CD4-positive, alpha-beta memory T cell (primary cell): Measurements from ENCODE around the gene PSMD13. TPM values are rescaled to one million over a fixed set of nuclear protein-coding genes. Genes with fewer than 3 reads are reported as not detected.

ENCODE experiments used
- CTCF ChIA-PET: fragments of 350-600 bp; sonication (Branson Sonifier 250); formaldehyde crosslinking; loops from one replicate; lab custom pipeline; 2021; ENCODE audit warnings: inconsistent platforms; ENCODE audit not compliant: partially characterized antibody; lab: Charles Lee
- POLR2A ChIA-PET: fragments of 350-600 bp; sonication (Branson Sonifier 250); formaldehyde crosslinking; loops from one replicate; lab custom pipeline; 2021; ENCODE audit not compliant: partially characterized antibody; lab: Charles Lee
- DNase-seq, 5 donors: peaks; one replicate each; pipeline versions ENCODE4 v3.0.0 to v3.0.0-alpha.2; 2020 to 2022; ENCODE audit warnings: mixed read lengths in 1 of 5
- H3K27ac ChIP-seq: one replicate; pipeline ENCODE4 v1.7.0; 2013; ENCODE audit warnings: low read depth, low read length
- H3K27me3 ChIP-seq: 2 replicates; pipeline ENCODE4 v1.7.0; 2013; ENCODE audit warnings: mild to moderate bottlenecking, low read length, moderate library complexity; ENCODE audit not compliant: insufficient read depth
- H3K36me3 ChIP-seq: 2 replicates; pipeline ENCODE4 v1.7.0; 2013; ENCODE audit warnings: mild to moderate bottlenecking, low read length, moderate library complexity; ENCODE audit not compliant: insufficient read depth
- H3K4me1 ChIP-seq: 2 replicates; pipeline ENCODE4 v1.7.0; 2013; ENCODE audit warnings: mild to moderate bottlenecking, low read length, moderate library complexity; ENCODE audit not compliant: insufficient read depth
- H3K4me3 ChIP-seq, 2 donors: one replicate each; pipeline ENCODE4 v1.7.0; 2013; ENCODE audit warnings: low read length in 2 of 2, mild to moderate bottlenecking in 1 of 2
- H3K9me3 ChIP-seq, 2 donors: one replicate each; pipeline ENCODE4 v1.7.0; 2013; ENCODE audit warnings: low read length in 2 of 2, control low read depth in 1 of 2; ENCODE audit not compliant: control insufficient read depth in 1 of 2
- H3K27ac Mint-ChIP-seq, 7 donors: one replicate each; pipeline ENCODE4 v1.8.0; 2020 to 2021; ENCODE audit warnings: mixed read lengths in 7 of 7, mild to moderate bottlenecking in 6 of 7, inconsistent platforms in 3 of 7, moderate library complexity in 3 of 7
- H3K27me3 Mint-ChIP-seq, 2 donors: one replicate each; pipeline ENCODE4 v1.8.0; 2020 to 2021; ENCODE audit warnings: mixed read lengths in 2 of 2
- H3K36me3 Mint-ChIP-seq, 2 donors: one replicate each; pipeline ENCODE4 v1.8.0; 2020 to 2021; ENCODE audit warnings: mixed read lengths in 2 of 2, inconsistent platforms in 1 of 2, mild to moderate bottlenecking in 1 of 2
- H3K4me1 Mint-ChIP-seq, 4 donors: one replicate each; pipeline ENCODE4 v1.8.0; 2020 to 2021; ENCODE audit warnings: mixed read lengths in 4 of 4, mild to moderate bottlenecking in 1 of 4
- H3K4me3 Mint-ChIP-seq, 8 donors: one replicate each; pipeline ENCODE4 v1.8.0; 2020 to 2021; ENCODE audit warnings: mixed read lengths in 8 of 8, mild to moderate bottlenecking in 7 of 8, moderate library complexity in 6 of 8, inconsistent platforms in 3 of 8
- H3K9me3 Mint-ChIP-seq, 8 donors: one replicate each; pipeline ENCODE4 v1.8.0; 2020 to 2021; ENCODE audit warnings: mixed read lengths in 8 of 8, mild to moderate bottlenecking in 5 of 8, inconsistent platforms in 3 of 8, moderate library complexity in 1 of 8
- intact Hi-C: fragments of 100-400 bp; cut with micrococcal nuclease; formaldehyde crosslinking; loops from one replicate; pipeline ENCODE4 v1.15.1; 2023
- polyA plus RNA-seq, 2 donors: library from polyadenylated mRNA; unstranded; fragments of 300-500 nt; fragmentation: Illumina TruSeq; gene quantifications; one replicate each; pipeline ENCODE4 v1.2.3, GENCODE V29; 2021
- total RNA-seq, 2 experiments: library from RNA; stranded (reverse); gene quantifications; one replicate each; pipeline ENCODE4 v1.2.3, GENCODE V29; 2021

Gene PSMD13
- total and polyA plus RNA-seq, 4 experiments from 2014 or later, result 99.9 to 247 (median 143) TPM

DNA sequence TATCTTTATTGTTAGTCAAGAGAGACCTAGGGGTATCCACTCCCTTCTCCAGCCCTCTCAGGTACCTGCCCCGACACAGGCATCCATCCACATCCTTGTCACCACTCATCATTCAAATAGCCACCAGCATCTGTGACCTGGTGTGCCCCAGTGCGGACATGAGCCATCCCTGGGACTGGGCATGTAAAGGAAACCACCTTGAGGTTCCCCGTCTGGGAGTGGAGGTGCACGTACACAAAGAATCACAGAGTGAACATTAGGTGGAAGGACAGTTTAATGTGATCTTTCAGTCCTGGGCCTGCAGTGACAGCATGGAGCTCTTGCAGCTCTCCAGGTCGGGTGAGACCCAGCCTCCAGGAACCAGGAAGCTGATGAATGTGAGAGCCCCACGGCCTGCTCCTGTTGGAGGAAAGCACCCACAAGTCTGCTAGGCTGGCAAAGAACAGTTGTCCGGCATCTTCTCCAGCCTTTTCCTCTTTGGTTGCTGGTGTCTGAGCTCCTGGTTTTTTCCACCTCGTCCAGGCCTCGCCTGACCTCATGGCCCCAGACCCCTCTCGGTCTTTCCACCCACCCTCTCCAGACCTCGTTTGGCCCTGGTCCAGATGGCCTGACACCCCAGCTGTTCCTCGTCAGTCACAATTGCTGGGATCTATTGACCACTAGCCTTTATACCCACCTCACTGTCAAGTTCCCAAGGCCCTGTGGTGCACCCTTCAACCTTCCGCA is 16.5 kb downstream of the PSMD13 start:
- Histone ChIP-seq H3K27ac (no peak overlapping the region), H3K4me3 (no peak overlapping the region), H3K9me3 (no peaks in the 10 kb centered on the region), H3K36me3 (peaks cover 38% of the 10 kb centered on the region), H3K27me3 (no peaks in the 10 kb centered on the region), H3K4me1 (peaks cover 5% of the 10 kb centered on the region)
- Mint-ChIP-seq H3K27me3 (no peaks in the 10 kb centered on the region), H3K9me3 (peaks cover 0 to 2% (median 0%) of the 10 kb centered on the region in 8 donors), H3K27ac (peak overlapping the region in 1 of 7 donors; percentile 81), H3K4me1 (peaks cover 6 to 9% (median 7%) of the 10 kb centered on the region in 4 donors), H3K4me3 (peak overlapping the region in 1 of 8 donors; percentile 15), H3K36me3 (peaks cover 38 to 48% of the 10 kb centered on the region in 2 donors)
- DNase-seq, result no peak
- ChIA-PET POLR2A (interaction anchor here (1.1 to 2.0 kb wide), 4 partner anchors 16 to 106 kb away, joined by 3 to 6 read pairs (median 4); partner anchors contain the start of genes NLRP6 and PSMD13), CTCF (interaction anchor here (1.1 to 6.7 kb wide), 3 partner anchors 14 to 110 kb away, joined by 3 to 50 read pairs (median 5); no protein-coding TSS in a partner anchor)
- intact Hi-C loops, result no loop called here

DNA sequence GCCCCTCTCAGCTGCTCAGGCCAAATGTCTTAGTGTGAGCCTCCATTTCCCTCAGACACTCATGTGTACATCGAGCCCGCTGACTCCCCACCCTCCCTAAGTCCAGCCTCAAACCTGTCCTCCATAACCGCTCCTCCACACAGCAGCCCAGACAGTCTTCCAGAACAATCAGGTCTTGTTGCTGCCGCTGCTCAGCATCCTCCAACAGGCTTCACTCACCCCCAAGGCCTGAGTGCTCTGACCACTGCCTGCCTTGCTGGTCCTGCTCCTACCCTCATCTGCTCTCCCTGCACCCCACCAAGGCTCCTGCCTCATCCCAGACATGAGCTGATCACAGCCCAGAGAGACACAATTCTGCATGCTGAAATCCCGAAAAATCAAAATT is 17.1 kb downstream of the PSMD13 start:
- H3K36me3 ChIP-seq, result peaks cover 33% of the 10 kb centered on the region
- H3K27me3 ChIP-seq, result no peaks in the 10 kb centered on the region
- intact Hi-C loops, result no loop called here
- ChIA-PET POLR2A (interaction anchor here (1.1 to 2.0 kb wide), 2 partner anchors 24 to 27 kb away, joined by 5 to 6 read pairs; partner anchors contain the start of gene NLRP6), CTCF (interaction anchor here (6.7 kb wide), 1 partner anchor 13 kb away, joined by 50 read pairs; no protein-coding TSS in a partner anchor)
- H3K36me3 Mint-ChIP-seq, result peaks cover 32 to 42% of the 10 kb centered on the region in 2 donors
- no peak for DNase-seq
- no peak overlapping the region for H3K4me3 ChIP-seq
- H3K4me1 Mint-ChIP-seq, result peaks cover 6 to 9% (median 7%) of the 10 kb centered on the region in 4 donors
- peak overlapping the region in 2 of 7 donors; percentile 52 to 80 for H3K27ac Mint-ChIP-seq
- peaks cover 0 to 2% (median 0%) of the 10 kb centered on the region in 8 donors for H3K9me3 Mint-ChIP-seq
- peaks cover 5% of the 10 kb centered on the region for H3K4me1 ChIP-seq
- no peak overlapping the region for H3K4me3 Mint-ChIP-seq
- no peak overlapping the region for H3K27ac ChIP-seq
- H3K27me3 Mint-ChIP-seq, result no peaks in the 10 kb centered on the region
- H3K9me3 ChIP-seq, result no peaks in the 10 kb centered on the region

GRCh38 chr11:255176-255575 is 18.4 kb downstream of the PSMD13 start:
- intact Hi-C loops, result no loop called here

DNA sequence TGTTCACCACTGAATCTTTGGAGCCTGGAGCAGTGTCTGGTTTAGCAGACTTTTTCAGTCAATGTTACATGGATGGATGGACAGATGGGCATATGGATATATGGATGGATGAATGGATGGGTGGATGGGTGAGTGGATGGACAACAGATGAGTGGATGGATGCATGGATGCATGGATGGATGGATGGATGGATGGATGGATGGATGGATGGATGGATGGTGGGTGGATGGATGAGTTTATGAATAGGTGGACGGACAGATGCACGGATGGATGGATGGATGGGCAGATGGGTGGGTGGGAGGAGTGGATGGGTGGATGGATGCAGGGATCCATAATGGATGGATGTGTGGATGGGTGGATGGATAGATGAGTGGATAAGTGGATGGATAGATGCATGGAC is 19.0 kb downstream of the PSMD13 start:
- Mint-ChIP-seq H3K27ac (peak overlapping the region in 2 of 7 donors; percentile 24 to 25), H3K9me3 (peaks cover 0 to 2% (median 0%) of the 10 kb centered on the region in 8 donors), H3K4me3 (no peak overlapping the region), H3K27me3 (peaks cover 0 to 2% of the 10 kb centered on the region in 2 donors), H3K36me3 (peaks cover 23 to 30% of the 10 kb centered on the region in 2 donors), H3K4me1 (peaks cover 3 to 5% (median 4%) of the 10 kb centered on the region in 4 donors)
- no peaks in the 10 kb centered on the region for H3K27me3 ChIP-seq
- no peak overlapping the region for H3K4me3 ChIP-seq
- H3K27ac ChIP-seq, result no peak overlapping the region
- peaks cover 23% of the 10 kb centered on the region for H3K36me3 ChIP-seq
- peaks cover 4% of the 10 kb centered on the region for H3K4me1 ChIP-seq
- POLR2A ChIA-PET, result no interaction called here
- DNase-seq, result no peak
- CTCF ChIA-PET, result interaction anchor here (1.1 kb wide), 1 partner anchor 24 kb away, joined by 3 read pairs; no protein-coding TSS in a partner anchor
- H3K9me3 ChIP-seq, result no peaks in the 10 kb centered on the region
- intact Hi-C loops, result no loop called here

More at GRCh38 chr11:255176-255575, 18.4 kb downstream of the PSMD13 start:
- Mint-ChIP-seq H3K4me1 (peaks cover 6 to 9% (median 7%) of the 10 kb centered on the region in 4 donors), H3K36me3 (peaks cover 27 to 35% of the 10 kb centered on the region in 2 donors), H3K4me3 (no peak overlapping the region), H3K27me3 (peaks cover 0 to 2% of the 10 kb centered on the region in 2 donors), H3K27ac (no peak overlapping the region), H3K9me3 (peaks cover 0 to 2% (median 0%) of the 10 kb centered on the region in 8 donors)
- Histone ChIP-seq H3K9me3 (no peaks in the 10 kb centered on the region), H3K27ac (no peak overlapping the region), H3K4me1 (peaks cover 5% of the 10 kb centered on the region), H3K36me3 (peaks cover 23% of the 10 kb centered on the region), H3K4me3 (no peak overlapping the region), H3K27me3 (no peaks in the 10 kb centered on the region)
- DNase-seq, result no peak
- POLR2A ChIA-PET, result no interaction called here
- CTCF ChIA-PET, result interaction anchor here (1.1 kb wide), 1 partner anchor 24 kb away, joined by 3 read pairs; no protein-coding TSS in a partner anchor

DNA sequence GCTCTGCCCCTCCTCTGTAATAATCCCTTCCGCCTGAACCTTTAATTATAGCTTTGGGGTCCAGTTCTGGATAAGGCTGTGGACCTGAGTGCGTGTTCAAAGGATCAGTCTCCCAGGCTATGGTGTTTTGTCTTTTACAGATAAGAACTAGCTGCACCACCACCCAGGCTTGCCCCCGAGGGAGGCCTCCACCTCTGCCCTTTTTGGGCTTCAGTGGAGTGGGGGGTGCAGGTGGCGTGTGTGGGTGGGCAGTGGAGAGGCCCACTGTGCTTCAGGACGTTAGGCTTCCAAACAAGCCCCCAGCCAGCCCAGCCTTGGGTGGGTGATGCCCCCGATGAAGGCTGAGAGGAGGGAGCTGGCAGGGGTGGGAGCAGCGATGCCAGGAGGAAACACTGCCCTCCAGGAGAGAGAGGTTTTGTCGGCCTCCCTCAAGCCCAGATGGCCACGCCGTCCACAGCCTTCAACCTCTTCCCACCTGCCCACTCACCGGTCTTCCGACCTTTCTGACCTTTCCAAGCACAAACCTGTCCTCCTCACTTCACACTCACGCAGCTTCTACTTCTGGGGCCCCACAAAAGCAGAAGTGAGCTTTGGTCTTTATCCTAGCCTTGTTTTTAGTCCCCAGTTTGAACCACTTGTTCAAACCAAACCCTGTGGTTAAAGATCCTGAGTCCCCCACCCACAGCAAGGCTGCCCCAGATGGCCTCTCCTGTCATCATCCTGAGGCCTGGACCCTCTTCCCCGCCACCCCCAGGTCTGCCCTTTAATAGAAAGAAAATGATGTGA is 20.4 kb downstream of the PSMD13 start:
- ChIA-PET CTCF (interaction anchor here (1.3 kb wide), 1 partner anchor 48 kb away, joined by 4 read pairs; no protein-coding TSS in a partner anchor), POLR2A (interaction anchor here (1.4 kb wide), 1 partner anchor 9 kb away, joined by 4 read pairs; no protein-coding TSS in a partner anchor)
- Mint-ChIP-seq H3K9me3 (peaks cover 0 to 2% (median 0%) of the 10 kb centered on the region in 8 donors), H3K36me3 (peaks cover 12 to 19% of the 10 kb centered on the region in 2 donors), H3K4me3 (no peak overlapping the region), H3K4me1 (no peaks in the 10 kb centered on the region), H3K27ac (no peak overlapping the region), H3K27me3 (peaks cover 0 to 2% of the 10 kb centered on the region in 2 donors)
- H3K4me3 ChIP-seq, result no peak overlapping the region
- no peaks in the 10 kb centered on the region for H3K4me1 ChIP-seq
- H3K27me3 ChIP-seq, result no peaks in the 10 kb centered on the region
- peaks cover 16% of the 10 kb centered on the region for H3K36me3 ChIP-seq
- DNase-seq, result no peak
- intact Hi-C loops, result no loop called here
- no peak overlapping the region for H3K27ac ChIP-seq
- H3K9me3 ChIP-seq, result no peaks in the 10 kb centered on the region

GRCh38 chr11:257766-258493 is 21.2 kb downstream of the PSMD13 start:
- intact Hi-C loops, result no loop called here
- no peaks in the 10 kb centered on the region for H3K4me1 Mint-ChIP-seq
- H3K36me3 ChIP-seq, result peaks cover 8% of the 10 kb centered on the region
- H3K4me1 ChIP-seq, result no peaks in the 10 kb centered on the region
- no peaks in the 10 kb centered on the region for H3K9me3 ChIP-seq
- peaks cover 6 to 11% of the 10 kb centered on the region in 2 donors for H3K36me3 Mint-ChIP-seq
- H3K4me3 ChIP-seq, result no peak overlapping the region
- H3K9me3 Mint-ChIP-seq, result peaks cover 0 to 2% (median 0%) of the 10 kb centered on the region in 8 donors
- DNase-seq, result no peak
- peaks cover 0 to 2% of the 10 kb centered on the region in 2 donors for H3K27me3 Mint-ChIP-seq
- H3K27me3 ChIP-seq, result no peaks in the 10 kb centered on the region
- peak overlapping the region in 1 of 7 donors; percentile 30 for H3K27ac Mint-ChIP-seq
- ChIA-PET CTCF (interaction anchor here (1.3 kb wide), 1 partner anchor 47 kb away, joined by 4 read pairs; no protein-coding TSS in a partner anchor), POLR2A (interaction anchor here (1.4 kb wide), 2 partner anchors 8 to 10 kb away, joined by 3 to 4 read pairs; no protein-coding TSS in a partner anchor)
- H3K4me3 Mint-ChIP-seq, result no peak overlapping the region
- no peak overlapping the region for H3K27ac ChIP-seq
